SK-N-SH (cell line): ENCODE results near the gene SHISA5. TPM values are rescaled to one million over a fixed set of nuclear protein-coding genes. Genes with fewer than 3 reads are reported as not detected.

Source experiments
- CTCF ChIA-PET: fragments of 300-600, 350-600 bp; formaldehyde crosslinking; extraction: SDS; loops from one replicate; lab custom pipeline; 2021; lab: Yijun Ruan, JAX
- POLR2A ChIA-PET: fragments of 350-600 bp; sonication (Branson Sonifier 250); formaldehyde crosslinking; extraction: SDS; loops from one replicate; lab custom pipeline; 2020; ENCODE audit warnings: antibody characterized with exemption, inconsistent platforms; lab: Yijun Ruan, JAX
- DNase-seq: peaks from one replicate; pipeline ENCODE4 v3.0.0; 2012
- H2AFZ ChIP-seq: fragments of 200-600 bp; sonication (generic); 2 replicates; pipeline ENCODE4 v1.8.1; 2016; ENCODE audit warnings: antibody characterized with exemption, mild to moderate bottlenecking, low read depth
- H3F3A ChIP-seq: fragments of 200-600 bp; sonication (generic); replicated peaks from 2 replicates; pipeline ENCODE3; 2016; ENCODE audit warnings: antibody characterized with exemption, mild to moderate bottlenecking; ENCODE audit not compliant: insufficient read depth
- H3K27ac ChIP-seq, 2 experiments: fragments of 200-500 bp in 1 of 2; fragments of 200-600 bp in 1 of 2; sonication (Bioruptor generic) in 1 of 2; sonication (generic), shearing (Covaris generic) in 1 of 2; 2 replicates each; pipeline versions ENCODE4 v1.5.1 to v1.6.1; 2014 to 2016; ENCODE audit warnings: low read depth in 2 of 2, inconsistent platforms in 1 of 2, low read length in 1 of 2, mild to moderate bottlenecking in 1 of 2, mixed read lengths in 1 of 2
- H3K27me3 ChIP-seq: fragments of 200-600 bp; sonication (generic), shearing (Covaris generic); 2 replicates; pipeline ENCODE4 v1.6.1; 2016; ENCODE audit warnings: mixed run types; ENCODE audit not compliant: insufficient read depth
- H3K36me3 ChIP-seq, 2 experiments: fragments of 200-500 bp in 1 of 2; fragments of 200-600 bp in 1 of 2; sonication (Bioruptor generic) in 1 of 2; sonication (generic) in 1 of 2; replicated peaks in 1 of 2; 2 replicates each; pipeline versions ENCODE3 to v1.5.1; 2014 to 2016; ENCODE audit warnings: low read length in 1 of 2, mild to moderate bottlenecking in 1 of 2; ENCODE audit not compliant: insufficient read depth in 2 of 2, control insufficient read depth in 1 of 2
- H3K4me1 ChIP-seq, 2 experiments: fragments of 200-500 bp in 1 of 2; fragments of 200-600 bp in 1 of 2; sonication (Bioruptor generic) in 1 of 2; sonication (generic), shearing (Covaris generic) in 1 of 2; 2 replicates each; pipeline versions ENCODE4 v1.5.1 to v1.6.1; 2014 to 2016; ENCODE audit warnings: low read depth in 1 of 2, low read length in 1 of 2, mixed run types in 1 of 2; ENCODE audit not compliant: insufficient read depth in 2 of 2, control insufficient read depth in 1 of 2
- H3K4me2 ChIP-seq: fragments of 200-600 bp; sonication (generic), shearing (Covaris generic); 2 replicates; pipeline ENCODE4 v1.6.1; 2017; ENCODE audit warnings: mixed run types
- H3K4me3 ChIP-seq, 2 experiments: fragments of 200-500 bp in 1 of 2; fragments of 200-600 bp in 1 of 2; sonication (Bioruptor generic) in 1 of 2; sonication (generic), shearing (Covaris generic) in 1 of 2; 2 replicates each; pipeline versions ENCODE4 v1.5.1 to v1.8.1; 2014 to 2016; ENCODE audit warnings: low read depth in 2 of 2, inconsistent platforms in 1 of 2, low read length in 1 of 2, mild to moderate bottlenecking in 1 of 2, mixed read lengths in 1 of 2, moderate library complexity in 1 of 2
- H3K79me2 ChIP-seq: fragments of 200-600 bp; sonication (generic); 2 replicates; pipeline ENCODE4 v1.8.1; 2017; ENCODE audit warnings: mild to moderate bottlenecking; ENCODE audit not compliant: insufficient read depth
- H3K9ac ChIP-seq: fragments of 200-600 bp; sonication (generic); 2 replicates; pipeline ENCODE4 v1.6.1; 2017; ENCODE audit warnings: mixed run types
- H3K9me2 ChIP-seq: fragments of 200-600 bp; sonication (generic); 2 replicates; pipeline ENCODE4 v1.6.1; 2017; ENCODE audit warnings: mixed run types
- H3K9me3 ChIP-seq: fragments of 200-600 bp; sonication (generic); 2 replicates; pipeline ENCODE4 v1.6.1; 2017; ENCODE audit warnings: mixed run types, mild to moderate bottlenecking, moderate library complexity
- H4K20me1 ChIP-seq: fragments of 200-600 bp; sonication (generic); 2 replicates; pipeline ENCODE4 v1.6.1; 2017; ENCODE audit warnings: mild to moderate bottlenecking, mixed run types; ENCODE audit not compliant: insufficient read depth
- ELF1 ChIP-seq: IDR thresholded peaks from 2 replicates; pipeline ENCODE4 v1.4.0; 2012
- EP300 ChIP-seq, 2 experiments: IDR thresholded peaks; 2 replicates each; pipeline versions ENCODE4 v1.4.0 to v1.6.1; 2012; ENCODE audit warnings: borderline replicate concordance in 1 of 2, low read depth in 1 of 2, low read length in 1 of 2
- FOXJ3 ChIP-seq: sonication (generic); formaldehyde crosslinking; IDR thresholded peaks from 2 replicates; pipeline ENCODE4 v1.5.1; 2020; ENCODE audit warnings: mild to moderate bottlenecking, missing genetic modification reagents
- GATA2 ChIP-seq: sonication (generic); formaldehyde crosslinking; IDR thresholded peaks from 2 replicates; pipeline ENCODE4 v1.5.0; 2020; ENCODE audit warnings: mild to moderate bottlenecking, missing genetic modification reagents
- JUND ChIP-seq: IDR thresholded peaks from 2 replicates; pipeline ENCODE4 v1.4.0; 2012
- MEF2A ChIP-seq: IDR thresholded peaks from 2 replicates; pipeline ENCODE4 v1.4.0; 2012; ENCODE audit warnings: low read depth, borderline replicate concordance
- MXI1 ChIP-seq: IDR thresholded peaks from 2 replicates; pipeline ENCODE4 v1.6.1; 2012; ENCODE audit warnings: mild to moderate bottlenecking, low read depth, low read length, improper control_type of control experiment
- RAD21 ChIP-seq: IDR thresholded peaks from 2 replicates; pipeline ENCODE4 v1.6.1; 2012; ENCODE audit warnings: mild to moderate bottlenecking, low read length
- RCOR1 ChIP-seq: fragments of 150-350 bp; IDR thresholded peaks from 2 replicates; pipeline ENCODE4 v1.6.1; 2017; ENCODE audit warnings: antibody characterized with exemption, low read length
- TEAD4 ChIP-seq: IDR thresholded peaks from 2 replicates; pipeline ENCODE4 v1.4.0; 2012; ENCODE audit warnings: mild to moderate bottlenecking, borderline replicate concordance; ENCODE audit not compliant: insufficient read depth
- WGBS: methylation state at CpG from one replicate; pipeline ENCODE4 v1.1.6; 2017; ENCODE audit warnings: low lambda C conversion rate; 5-methylcytosine and 5-hydroxymethylcytosine counted together
- polyA plus RNA-seq, 3 experiments: library from polyadenylated mRNA; depleted of rRNA; stranded (reverse); fragments of >200 nt; gene quantifications; 2 replicates each; pipeline ENCODE4 v1.2.3, GENCODE V29; 2012
- TF ChIP-seq, protein P1 (sequence below): fragments of 150-350 bp; IDR thresholded peaks from 2 replicates; pipeline ENCODE4 v1.6.1; 2016; ENCODE audit warnings: mild to moderate bottlenecking, low read depth, low read length
- TF ChIP-seq, protein P2 (sequence below): fragments of 200-600 bp; sonication (generic); IDR thresholded peaks from 2 replicates; pipeline ENCODE4 v1.6.1; 2017; ENCODE audit warnings: antibody characterized with exemption, mild to moderate bottlenecking, moderate library complexity
- TF ChIP-seq, protein P3 (sequence below): IDR thresholded peaks from 2 replicates; pipeline ENCODE4 v1.4.0; 2012; ENCODE audit warnings: low read depth

The SHISA5 gene
- polyA plus RNA-seq, 1 of the 3 experiments (the other 2 are of a cell fraction), result 194 TPM

DNA sequence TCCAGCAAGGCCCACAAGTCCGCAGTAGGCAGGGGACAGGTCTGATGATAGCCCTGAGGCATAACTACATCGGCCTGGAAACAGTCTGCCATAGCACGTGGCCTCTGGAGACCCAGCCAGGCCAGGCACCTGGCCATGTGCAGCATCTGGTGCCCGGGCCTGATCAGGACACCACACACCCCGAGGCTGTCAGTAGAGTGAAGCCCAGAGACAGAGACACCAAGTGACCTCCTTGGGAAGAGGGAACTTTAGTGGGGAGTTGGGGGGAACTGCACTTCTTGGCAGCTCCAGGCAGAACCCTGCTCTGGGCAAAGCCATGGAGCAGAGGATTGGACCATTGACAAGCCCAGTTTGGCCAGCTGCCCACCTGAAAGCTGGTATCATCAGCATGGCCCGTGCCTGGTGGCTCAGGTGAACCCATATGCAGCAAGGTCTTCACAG is 1.2 kb downstream of the SHISA5 start:
- TF ChIP-seq, protein P1, sequence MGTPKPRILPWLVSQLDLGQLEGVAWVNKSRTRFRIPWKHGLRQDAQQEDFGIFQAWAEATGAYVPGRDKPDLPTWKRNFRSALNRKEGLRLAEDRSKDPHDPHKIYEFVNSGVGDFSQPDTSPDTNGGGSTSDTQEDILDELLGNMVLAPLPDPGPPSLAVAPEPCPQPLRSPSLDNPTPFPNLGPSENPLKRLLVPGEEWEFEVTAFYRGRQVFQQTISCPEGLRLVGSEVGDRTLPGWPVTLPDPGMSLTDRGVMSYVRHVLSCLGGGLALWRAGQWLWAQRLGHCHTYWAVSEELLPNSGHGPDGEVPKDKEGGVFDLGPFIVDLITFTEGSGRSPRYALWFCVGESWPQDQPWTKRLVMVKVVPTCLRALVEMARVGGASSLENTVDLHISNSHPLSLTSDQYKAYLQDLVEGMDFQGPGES, result no peak
- TF ChIP-seq, protein P2, sequence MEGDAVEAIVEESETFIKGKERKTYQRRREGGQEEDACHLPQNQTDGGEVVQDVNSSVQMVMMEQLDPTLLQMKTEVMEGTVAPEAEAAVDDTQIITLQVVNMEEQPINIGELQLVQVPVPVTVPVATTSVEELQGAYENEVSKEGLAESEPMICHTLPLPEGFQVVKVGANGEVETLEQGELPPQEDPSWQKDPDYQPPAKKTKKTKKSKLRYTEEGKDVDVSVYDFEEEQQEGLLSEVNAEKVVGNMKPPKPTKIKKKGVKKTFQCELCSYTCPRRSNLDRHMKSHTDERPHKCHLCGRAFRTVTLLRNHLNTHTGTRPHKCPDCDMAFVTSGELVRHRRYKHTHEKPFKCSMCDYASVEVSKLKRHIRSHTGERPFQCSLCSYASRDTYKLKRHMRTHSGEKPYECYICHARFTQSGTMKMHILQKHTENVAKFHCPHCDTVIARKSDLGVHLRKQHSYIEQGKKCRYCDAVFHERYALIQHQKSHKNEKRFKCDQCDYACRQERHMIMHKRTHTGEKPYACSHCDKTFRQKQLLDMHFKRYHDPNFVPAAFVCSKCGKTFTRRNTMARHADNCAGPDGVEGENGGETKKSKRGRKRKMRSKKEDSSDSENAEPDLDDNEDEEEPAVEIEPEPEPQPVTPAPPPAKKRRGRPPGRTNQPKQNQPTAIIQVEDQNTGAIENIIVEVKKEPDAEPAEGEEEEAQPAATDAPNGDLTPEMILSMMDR, result no peak
- TF ChIP-seq EP300 (IDR thresholded peaks at IDR 0.05; ENCODE audit: borderline replicate concordance in 1 of 2, low read depth in 1 of 2, low read length in 1 of 2) (peak in 1 of 2 experiments; percentile 69; a peak in 1 of 4 replicates), RCOR1 (peak; percentile 36; the same call in 1 of the 2 replicates), MXI1 (peak; percentile 92), GATA2 (CRISPR knock-in tag) (0 out of 2 replicates have a peak, but pooled peaks have one; percentile 12)
- TF ChIP-seq, all 33 proteins: peak for 4
- H3K9me2 ChIP-seq, result no peaks in the 10 kb centered on the region
- no peaks in the 10 kb centered on the region for H3K9me3 ChIP-seq
- no peaks in the 10 kb centered on the region for H3K27me3 ChIP-seq
- H4K20me1 ChIP-seq, result no peaks in the 10 kb centered on the region
- peaks cover 0 to 2% of the 10 kb centered on the region in 2 experiments for H3K36me3 ChIP-seq
- H3K4me2 ChIP-seq, result peak overlapping the region; percentile 100
- peak overlapping the region in 1 of 2 experiments; percentile 81; a peak in 2 of 4 replicates for H3K27ac ChIP-seq
- 0 out of 2 replicates have a peak, but pooled peaks cover 3% of the 10 kb centered on the region for H3K79me2 ChIP-seq
- peaks cover 6% of the 10 kb centered on the region for H3F3A ChIP-seq
- peak overlapping the region; percentile 59 to 78; a peak in 2 of 4 replicates for H3K4me3 ChIP-seq
- DNase-seq, result peak; percentile 82
- ChIA-PET CTCF (interaction anchor here (1.2 to 3.3 kb wide), 3 partner anchors 30 to 67 kb away, joined by 3 to 14 read pairs (median 6); a partner anchor contains a TSS), POLR2A (interaction anchor here (2.4 kb wide), 1 partner anchor 33 kb away, joined by 6 read pairs; no protein-coding TSS in a partner anchor)
- H3K9ac ChIP-seq, result no peak overlapping the region
- WGBS, result 80% methylated on average over 2 of the region's 6 CpGs
- peaks cover 14 to 42% of the 10 kb centered on the region in 2 experiments; a peak in 2 of 4 replicates for H3K4me1 ChIP-seq
- no peak overlapping the region for H2AFZ ChIP-seq

DNA sequence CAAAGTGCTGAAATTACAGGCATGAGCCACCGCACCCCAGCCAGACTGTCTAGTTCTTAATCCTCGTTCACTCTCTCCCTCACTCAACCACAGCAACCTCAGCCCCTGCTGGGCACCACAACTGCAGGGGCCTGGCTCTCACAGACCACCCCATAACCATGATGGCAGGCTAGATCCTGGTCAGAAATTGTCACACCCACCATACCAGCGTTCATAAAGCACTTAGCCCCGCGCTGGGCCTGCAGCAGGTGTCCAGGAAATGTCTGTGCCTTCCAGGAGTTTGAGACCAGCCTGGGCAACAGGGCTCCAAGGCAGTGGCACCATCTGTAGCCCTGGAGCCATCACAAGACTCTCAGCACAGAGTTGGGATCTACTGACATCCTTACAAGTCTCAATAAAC is 1.9 kb downstream of the SHISA5 start:
- Histone ChIP-seq H3K9ac (no peak overlapping the region), H3K9me3 (no peaks in the 10 kb centered on the region), H3K4me2 (0 out of 2 replicates have a peak overlapping the region, but pooled peaks have one; percentile 100), H3K4me1 (peaks cover 14 to 36% of the 10 kb centered on the region in 2 experiments; a peak in 2 of 4 replicates), H3K9me2 (no peaks in the 10 kb centered on the region), H3F3A (peaks cover 4% of the 10 kb centered on the region), H2AFZ (no peak overlapping the region), H3K79me2 (0 out of 2 replicates have a peak, but pooled peaks cover 3% of the 10 kb centered on the region), H3K36me3 (peaks cover 0 to 2% of the 10 kb centered on the region in 2 experiments), H4K20me1 (no peaks in the 10 kb centered on the region), H3K27ac (peak overlapping the region in 1 of 2 experiments; percentile 81; a peak in 2 of 4 replicates), H3K27me3 (no peaks in the 10 kb centered on the region), H3K4me3 (no peak overlapping the region)
- no peak for DNase-seq
- 94% methylated on average over 5 of the region's 5 CpGs for WGBS
- ChIA-PET CTCF (interaction anchor here (1.1 to 1.7 kb wide), 3 partner anchors 36 to 66 kb away, joined by 3 to 6 read pairs (median 3); a partner anchor contains a TSS), POLR2A (interaction anchor here (2.4 kb wide), 1 partner anchor 33 kb away, joined by 6 read pairs; no protein-coding TSS in a partner anchor)
- no peak for TF ChIP-seq RAD21
- no peak for TF ChIP-seq JUND
- TF ChIP-seq ELF1, result no peak
- TF ChIP-seq FOXJ3 (CRISPR knock-in tag), result no peak
- TF ChIP-seq RCOR1, result no peak
- TF ChIP-seq, protein P3, sequence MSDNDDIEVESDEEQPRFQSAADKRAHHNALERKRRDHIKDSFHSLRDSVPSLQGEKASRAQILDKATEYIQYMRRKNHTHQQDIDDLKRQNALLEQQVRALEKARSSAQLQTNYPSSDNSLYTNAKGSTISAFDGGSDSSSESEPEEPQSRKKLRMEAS, result no peak
- TF ChIP-seq MEF2A, result no peak
- TF ChIP-seq TEAD4, result no peak
